GM12878 (cell line): ENCODE measurements around the gene SEMA4A. TPM values are rescaled to one million over a fixed set of nuclear protein-coding genes. Genes with fewer than 3 reads are reported as not detected.

Experiments used
- ATAC-seq: fragments of 200-7000 bp; cut with Tn5 transposase; 3 replicates; pipeline ENCODE4 v1.9.1; 2020; ENCODE audit warnings: mild to moderate bottlenecking, moderate library complexity
- BruUV-seq: library from RNA; stranded (reverse); fragments of 400-500 nt; replicated peaks from 2 replicates; lab custom pipeline; 2021; lab: Mats Ljungman, UMichigan
- CTCF ChIA-PET: fragments of 300-600 bp; sonication (Branson Sonifier 250); formaldehyde crosslinking; extraction: SDS; loops from one replicate; lab custom pipeline; 2021; ENCODE audit warnings: inconsistent platforms; lab: Yijun Ruan, JAX
- POLR2A ChIA-PET: fragments of 350-600 bp; formaldehyde crosslinking; extraction: SDS; loops from one replicate; lab custom pipeline; 2021; ENCODE audit warnings: inconsistent platforms; lab: Charles Lee
- RAD21 ChIA-PET: fragments of 300-600 bp; sonication (Branson Sonifier 250); formaldehyde crosslinking; loops from one replicate; lab custom pipeline; 2023; ENCODE audit warnings: antibody characterized with exemption; ENCODE audit not compliant: unreplicated experiment; lab: Charles Lee
- SMC1A ChIA-PET: fragments of 300-600 bp; sonication (Branson Sonifier 250); formaldehyde crosslinking; loops from one replicate; lab custom pipeline; 2023; ENCODE audit not compliant: unreplicated experiment, uncharacterized antibody; lab: Charles Lee
- DNase-seq: peaks from one replicate; pipeline ENCODE4 v3.0.0-alpha.2; 2011; ENCODE audit warnings: low read depth, low spot score
- FAIRE-seq: peaks from 3 replicates; lab custom pipeline; 2011; peaks lifted over from hg19 to GRCh38; lab: Jason Lieb, UNC
- H2AFZ ChIP-seq: 2 replicates; pipeline ENCODE4 v1.6.0; 2011; ENCODE audit warnings: low read depth, low read length, control low read depth; ENCODE audit not compliant: control insufficient read depth
- H3K27ac ChIP-seq: 2 replicates; pipeline ENCODE4 v1.5.1; 2011; ENCODE audit warnings: control low read depth; ENCODE audit not compliant: control insufficient read depth, insufficient read depth
- H3K27me3 ChIP-seq, 2 experiments: replicated peaks in 1 of 2; 2 replicates each; pipeline versions ENCODE4 v1.6.0 to v1.6.1; 2011; ENCODE audit warnings: low read length in 1 of 2; ENCODE audit not compliant: control insufficient read depth in 2 of 2, insufficient read depth in 2 of 2
- H3K36me3 ChIP-seq, 2 experiments: 2 replicates each; pipeline ENCODE4 v1.5.1; 2011; ENCODE audit warnings: low read length in 1 of 2; ENCODE audit not compliant: control insufficient read depth in 2 of 2, insufficient read depth in 2 of 2
- H3K4me1 ChIP-seq: 2 replicates; pipeline ENCODE4 v1.6.1; 2011; ENCODE audit warnings: mild to moderate bottlenecking, low read length, moderate library complexity, mixed read lengths; ENCODE audit not compliant: control insufficient read depth, insufficient read depth
- H3K4me2 ChIP-seq: 2 replicates; pipeline ENCODE4 v1.6.0; 2011; ENCODE audit warnings: control low read depth; ENCODE audit not compliant: control insufficient read depth, insufficient read depth
- H3K4me3 ChIP-seq: fragments of 200-600 bp; sonication (generic); 2 replicates; pipeline ENCODE4 v1.5.1; 2016
- H3K79me2 ChIP-seq: 2 replicates; pipeline ENCODE4 v1.6.0; 2011; ENCODE audit warnings: low read length; ENCODE audit not compliant: control insufficient read depth, insufficient read depth
- H3K9ac ChIP-seq: 2 replicates; pipeline ENCODE4 v1.8.0; 2011; ENCODE audit warnings: low read length, control low read depth, mixed read lengths; ENCODE audit not compliant: control insufficient read depth, insufficient read depth
- H3K9me3 ChIP-seq: replicated peaks from 3 replicates; pipeline ENCODE4 v1.5.1; 2011; ENCODE audit warnings: mild to moderate bottlenecking, low read length; ENCODE audit not compliant: control insufficient read depth, insufficient read depth
- H4K20me1 ChIP-seq: 2 replicates; pipeline ENCODE4 v1.6.0; 2011; ENCODE audit not compliant: control insufficient read depth, insufficient read depth
- BHLHE40 ChIP-seq, 2 experiments: fragments of 450-650 bp in 1 of 2; IDR thresholded peaks; 2 replicates each; pipeline ENCODE4 v1.6.1; 2011 to 2017; ENCODE audit warnings: low read depth in 2 of 2, borderline replicate concordance in 1 of 2, improper control_type of control experiment in 1 of 2, low read length in 1 of 2, mild to moderate bottlenecking in 1 of 2
- CHD4 ChIP-seq: fragments of 200-600 bp; sonication (generic); IDR thresholded peaks from 2 replicates; pipeline ENCODE4 v1.6.1; 2016; ENCODE audit warnings: mild to moderate bottlenecking
- CREB1 ChIP-seq: IDR thresholded peaks from 2 replicates; pipeline ENCODE4 v1.6.1; 2012; ENCODE audit warnings: low read depth, mild to moderate bottlenecking, inconsistent platforms
- CREM ChIP-seq: IDR thresholded peaks from 2 replicates; pipeline ENCODE4 v1.6.1; 2014; ENCODE audit warnings: antibody characterized with exemption, low read depth
- WGBS: methylation state at CpG from one replicate; pipeline ENCODE4 v1.1.6; 2016; ENCODE audit warnings: low lambda C conversion rate; ENCODE audit not compliant: insufficient replicate concordance, insufficient coverage; ENCODE audit errors: missing lambda C conversion rate; 5-methylcytosine and 5-hydroxymethylcytosine counted together
- in situ Hi-C: fragments of 300-500 bp; cut with MboI; formaldehyde crosslinking; loops from 9 replicates; pipeline ENCODE4 v1.14.3; 2018; ENCODE audit warnings: mixed read lengths
- intact Hi-C: fragments of 100-400 bp; cut with micrococcal nuclease; formaldehyde crosslinking; loops from one replicate; pipeline ENCODE4 v1.14.2; 2022; ENCODE audit not compliant: unreplicated experiment
- polyA plus RNA-seq, 11 experiments: library from polyadenylated mRNA; depleted of rRNA in 4 of 11; unstranded in 6 of 11; stranded (reverse) in 5 of 11; fragments of >200 nt; fragmentation: Nextera tagmentation in 4 of 11; fragmentation: Illumina TruSeq in 1 of 11; extraction: Ambion mirVana in 4 of 11; extraction: Trizol in 1 of 11; gene quantifications; 1 replicate in 1 of 11; 2 replicates in 10 of 11; pipeline versions ENCODE4 v1.2.1 to v1.2.3, GENCODE V29; 2011 to 2016; ENCODE audit warnings: inconsistent platforms in 2 of 11, missing spikeins in 2 of 11, low read depth in 1 of 11
- total RNA-seq, 4 experiments: library from RNA; depleted of rRNA in 3 of 4; stranded (reverse); fragments of >200 nt in 3 of 4; fragmentation: Illumina TruSeq in 1 of 4; extraction: Trizol in 1 of 4; gene quantifications; 2 replicates each; pipeline versions ENCODE4 v1.2.1 to v1.2.3, GENCODE V29; 2013 to 2021

Gene SEMA4A
- total and polyA plus RNA-seq, 10 of the 15 experiments (the other 5 are each of a cell fraction or from before 2014, with no cell fraction given) = 2.6 to 64.2 (median 32.8) TPM

DNA sequence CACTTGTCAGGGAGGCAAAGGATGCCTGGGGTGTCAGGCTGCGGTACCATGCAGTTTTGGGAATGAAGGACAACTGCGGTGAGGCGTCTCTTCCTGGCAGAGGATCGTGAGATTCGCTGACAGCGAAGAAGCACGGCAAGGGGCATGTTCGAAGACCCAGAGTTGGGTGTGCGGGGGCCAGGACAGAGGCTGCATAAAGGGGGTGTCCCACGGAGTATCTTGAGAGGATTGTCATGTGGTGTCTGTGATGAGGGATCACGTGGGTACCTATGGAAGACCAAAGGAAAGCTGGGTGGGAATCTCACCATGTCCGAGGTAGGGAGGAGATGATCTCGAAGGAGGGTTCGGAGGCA is 40.9 kb downstream of the SEMA4A start (continued):
- no peak for TF ChIP-seq BHLHE40 (IDR thresholded peaks at IDR 0.05; ENCODE audit: borderline replicate concordance in 1 of 2, low read depth in 2 of 2, low read length in 1 of 2)

DNA sequence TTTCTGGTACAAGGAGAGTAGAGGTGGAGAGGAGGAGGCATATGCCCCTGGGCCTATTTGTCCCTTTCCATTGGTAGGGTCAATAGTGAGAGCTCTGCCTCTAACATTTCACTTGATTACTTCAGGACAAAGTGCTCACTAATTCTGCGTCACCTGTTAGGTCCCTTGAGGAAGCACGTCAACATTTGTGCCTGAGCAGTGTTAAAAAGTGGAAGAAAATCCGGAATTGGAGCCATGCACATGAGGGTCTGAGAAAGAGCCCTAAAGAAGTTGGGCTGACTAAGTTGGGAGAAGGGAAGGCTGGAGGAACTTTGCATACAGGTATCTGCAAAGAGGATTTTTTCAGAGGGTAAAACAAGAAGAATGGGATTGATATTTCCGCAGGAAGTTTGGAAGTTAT is 42.5 kb downstream of the SEMA4A start:
- TF ChIP-seq CREM (peak; percentile 40; the same call in 1 of the 2 replicates), CHD4 (no peak), CREB1 (peak; percentile 76)
- peak overlapping the region; percentile 46 for H3K4me3 ChIP-seq
- H3K9me3 ChIP-seq = no peaks in the 10 kb centered on the region
- peak overlapping the region; percentile 38 for H3K4me2 ChIP-seq
- CTCF ChIA-PET = interaction anchor here (6.7 to 7.2 kb wide), 2 partner anchors 29 to 47 kb away, joined by 68 to 76 read pairs; no protein-coding TSS in a partner anchor
- intact Hi-C loops (no loop called here), in situ Hi-C loops (no loop called here)
- peak overlapping the region; percentile 20; the same call in 1 of the 2 replicates for H3K27ac ChIP-seq
- H3K79me2 ChIP-seq = peaks cover 70% of the 10 kb centered on the region
- FAIRE-seq (no peak), ATAC-seq (no peak), DNase-seq (no peak)
- H3K27me3 ChIP-seq = no peaks in the 10 kb centered on the region
- H3K36me3 ChIP-seq = peaks cover 6% of the 10 kb centered on the region in 2 experiments; a peak in 3 of 4 replicates
- no peaks in the 10 kb centered on the region for H4K20me1 ChIP-seq
- no TSS peak for BruUV-seq
- H3K4me1 ChIP-seq = peaks cover 11% of the 10 kb centered on the region
- SMC1A ChIA-PET = interaction anchor here (1.8 to 6.5 kb wide), 3 partner anchors 16 to 48 kb away, joined by 5 to 50 read pairs (median 43); partner anchors contain the start of genes PMF1 and SEMA4A
- WGBS = 66% methylated on average over 4 of the region's 4 CpGs
- RAD21 ChIA-PET = interaction anchor here (4.7 to 7.4 kb wide), 3 partner anchors 16 to 45 kb away, joined by 44 to 139 read pairs (median 65); partner anchors contain the start of genes PMF1 and SEMA4A
- H2AFZ ChIP-seq = no peak overlapping the region
- POLR2A ChIA-PET = interaction anchor here (0.6 to 11.8 kb wide), 3 partner anchors 16 to 45 kb away, joined by 3 to 158 read pairs (median 139); partner anchors contain the start of genes PMF1 and SEMA4A
- no peak overlapping the region; the same call in 1 of the 2 replicates for H3K9ac ChIP-seq
